Measurements from ENCODE around the gene MUC6.
"Not testable (repeated sequence)": the region's sequence is repeated elsewhere in the genome, so short reads cannot be mapped to it uniquely, and the experiment has no call there.

The MUC6 gene

DNA sequence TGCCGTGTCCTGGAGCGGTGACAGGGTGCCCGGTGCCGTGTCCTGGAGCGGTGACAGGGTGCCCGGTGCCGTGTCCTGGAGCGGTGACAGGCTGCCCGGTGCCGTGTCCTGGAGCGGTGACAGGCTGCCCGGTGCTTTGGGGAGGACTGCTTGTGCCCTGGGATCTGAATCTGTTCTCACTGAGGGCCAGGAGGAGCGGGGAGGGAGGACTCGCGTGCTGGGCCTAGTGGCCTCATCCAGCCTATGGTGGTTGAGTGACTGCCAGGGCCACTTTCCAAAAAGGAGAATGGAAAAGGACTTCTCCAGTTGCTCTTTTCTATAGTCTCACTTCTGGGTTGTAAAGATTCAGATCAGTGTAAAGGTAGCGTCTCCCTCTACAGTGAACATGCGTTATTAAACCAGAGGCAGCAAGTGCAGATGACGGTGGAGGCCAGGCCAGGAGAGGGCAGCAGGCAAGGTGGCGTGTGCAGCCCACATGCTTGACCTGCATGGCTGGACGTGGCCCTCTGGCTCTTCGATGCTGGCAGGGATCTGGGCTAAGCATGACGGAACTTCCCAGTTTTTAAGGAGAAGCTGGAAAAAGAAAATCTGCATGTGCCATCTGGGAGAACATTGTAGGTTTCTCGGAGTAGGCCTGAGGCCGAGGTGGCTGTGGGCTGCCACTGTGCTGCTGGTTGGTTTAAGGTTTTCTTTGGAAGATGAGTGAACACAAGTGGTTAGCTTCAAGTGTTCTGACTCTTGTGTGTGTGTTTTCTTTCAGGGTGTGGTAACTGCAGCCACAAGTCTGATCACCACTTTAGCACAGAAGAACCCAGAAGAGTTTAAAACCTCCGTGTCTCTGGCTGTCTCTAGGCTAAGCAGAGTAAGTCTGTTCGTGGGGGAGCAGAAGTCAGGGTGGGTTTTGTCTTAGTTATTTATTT lies 55.8 kb downstream of the MUC6 start:
- no peak overlapping the region for H3K4me3 ChIP-seq (ENCODE audit: low read depth, low read length)
- no peak for DNase-seq (ENCODE audit: low read depth)
- in situ Hi-C loops (cut with HindIII; ENCODE audit: low sequenced_read_pairs), result no loop called here
- TF ChIP-seq, protein P1, sequence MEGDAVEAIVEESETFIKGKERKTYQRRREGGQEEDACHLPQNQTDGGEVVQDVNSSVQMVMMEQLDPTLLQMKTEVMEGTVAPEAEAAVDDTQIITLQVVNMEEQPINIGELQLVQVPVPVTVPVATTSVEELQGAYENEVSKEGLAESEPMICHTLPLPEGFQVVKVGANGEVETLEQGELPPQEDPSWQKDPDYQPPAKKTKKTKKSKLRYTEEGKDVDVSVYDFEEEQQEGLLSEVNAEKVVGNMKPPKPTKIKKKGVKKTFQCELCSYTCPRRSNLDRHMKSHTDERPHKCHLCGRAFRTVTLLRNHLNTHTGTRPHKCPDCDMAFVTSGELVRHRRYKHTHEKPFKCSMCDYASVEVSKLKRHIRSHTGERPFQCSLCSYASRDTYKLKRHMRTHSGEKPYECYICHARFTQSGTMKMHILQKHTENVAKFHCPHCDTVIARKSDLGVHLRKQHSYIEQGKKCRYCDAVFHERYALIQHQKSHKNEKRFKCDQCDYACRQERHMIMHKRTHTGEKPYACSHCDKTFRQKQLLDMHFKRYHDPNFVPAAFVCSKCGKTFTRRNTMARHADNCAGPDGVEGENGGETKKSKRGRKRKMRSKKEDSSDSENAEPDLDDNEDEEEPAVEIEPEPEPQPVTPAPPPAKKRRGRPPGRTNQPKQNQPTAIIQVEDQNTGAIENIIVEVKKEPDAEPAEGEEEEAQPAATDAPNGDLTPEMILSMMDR (IDR thresholded peaks at IDR 0.05; ENCODE audit: low read depth, low read length, missing control alignments), result no peak

DNA sequence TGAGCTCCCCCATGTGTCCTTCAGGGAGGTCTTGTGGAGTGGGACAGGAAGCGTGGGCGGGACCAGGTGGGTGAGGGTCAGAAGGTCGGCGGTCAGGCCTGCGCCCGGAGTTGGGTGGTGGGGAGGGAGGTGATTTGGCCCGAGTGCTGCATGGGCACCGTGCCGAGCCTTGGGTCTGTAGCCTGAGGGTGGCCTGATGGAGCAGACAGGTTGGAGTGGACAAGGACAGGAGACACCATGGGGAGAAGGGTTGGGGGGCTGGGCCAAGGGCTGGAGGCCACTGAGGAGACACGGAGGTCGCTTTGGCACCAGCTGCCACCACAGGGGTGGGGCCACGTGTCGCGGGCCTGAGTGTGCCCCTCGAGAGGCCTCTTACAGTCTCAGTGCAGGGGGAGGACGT lies 57.7 kb downstream of the MUC6 start:
- H3K4me3 ChIP-seq (ENCODE audit: low read depth, low read length), result no peak overlapping the region
- in situ Hi-C loops (cut with HindIII; ENCODE audit: low sequenced_read_pairs), result no loop called here
- no peak for DNase-seq (ENCODE audit: low read depth)
- TF ChIP-seq, protein P1 (IDR thresholded peaks at IDR 0.05; ENCODE audit: low read depth, low read length, missing control alignments), result no peak

DNA sequence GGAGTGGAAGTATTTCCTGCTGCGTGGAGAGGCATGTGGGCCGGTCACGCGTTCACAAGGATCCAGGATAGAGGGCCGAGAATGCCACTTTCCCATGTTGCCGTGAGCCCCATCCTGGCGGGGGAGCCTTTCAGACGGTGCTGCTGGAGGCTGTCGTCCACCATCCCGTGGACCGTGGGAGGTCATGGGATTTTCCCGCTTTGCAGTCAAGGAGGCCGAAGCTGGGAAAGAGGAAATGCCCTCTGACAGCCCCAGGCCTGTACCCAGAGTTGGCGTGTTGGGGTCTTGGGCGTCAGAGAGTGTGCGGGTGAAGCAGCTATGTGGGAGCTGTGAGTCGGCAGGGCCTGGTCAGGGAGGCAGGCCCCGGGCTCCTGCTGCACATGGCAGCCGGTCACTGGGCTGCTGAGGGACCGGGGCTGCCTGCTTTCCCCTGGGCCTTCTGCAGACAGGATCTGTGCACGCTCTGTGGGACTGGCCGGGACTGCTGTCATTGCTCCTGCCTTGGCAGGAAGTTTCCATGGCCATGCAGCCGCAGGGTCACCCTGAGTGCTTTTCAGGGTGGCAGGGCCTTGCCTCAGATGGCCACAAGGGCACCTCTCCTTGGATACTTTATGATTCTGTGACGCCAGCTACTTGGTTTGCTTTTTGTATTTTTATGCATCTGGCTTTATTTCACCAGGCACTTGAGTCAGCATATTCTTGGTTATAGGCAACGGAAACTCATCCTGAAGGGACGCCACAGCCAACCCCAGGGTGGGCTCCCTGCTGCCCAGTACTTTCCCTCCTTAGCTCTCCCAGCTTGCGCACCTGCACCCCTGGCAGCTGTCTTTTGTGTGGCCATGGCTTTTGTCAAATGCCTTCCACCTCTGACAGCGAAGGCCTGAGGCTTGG lies 58.4 kb downstream of the MUC6 start:
- TF ChIP-seq, protein P1 (IDR thresholded peaks at IDR 0.05; ENCODE audit: low read depth, low read length, missing control alignments), result no peak
- H3K4me3 ChIP-seq (ENCODE audit: low read depth, low read length), result no peak overlapping the region
- DNase-seq (ENCODE audit: low read depth), result no peak
- in situ Hi-C loops (cut with HindIII; ENCODE audit: low sequenced_read_pairs), result no loop called here

DNA sequence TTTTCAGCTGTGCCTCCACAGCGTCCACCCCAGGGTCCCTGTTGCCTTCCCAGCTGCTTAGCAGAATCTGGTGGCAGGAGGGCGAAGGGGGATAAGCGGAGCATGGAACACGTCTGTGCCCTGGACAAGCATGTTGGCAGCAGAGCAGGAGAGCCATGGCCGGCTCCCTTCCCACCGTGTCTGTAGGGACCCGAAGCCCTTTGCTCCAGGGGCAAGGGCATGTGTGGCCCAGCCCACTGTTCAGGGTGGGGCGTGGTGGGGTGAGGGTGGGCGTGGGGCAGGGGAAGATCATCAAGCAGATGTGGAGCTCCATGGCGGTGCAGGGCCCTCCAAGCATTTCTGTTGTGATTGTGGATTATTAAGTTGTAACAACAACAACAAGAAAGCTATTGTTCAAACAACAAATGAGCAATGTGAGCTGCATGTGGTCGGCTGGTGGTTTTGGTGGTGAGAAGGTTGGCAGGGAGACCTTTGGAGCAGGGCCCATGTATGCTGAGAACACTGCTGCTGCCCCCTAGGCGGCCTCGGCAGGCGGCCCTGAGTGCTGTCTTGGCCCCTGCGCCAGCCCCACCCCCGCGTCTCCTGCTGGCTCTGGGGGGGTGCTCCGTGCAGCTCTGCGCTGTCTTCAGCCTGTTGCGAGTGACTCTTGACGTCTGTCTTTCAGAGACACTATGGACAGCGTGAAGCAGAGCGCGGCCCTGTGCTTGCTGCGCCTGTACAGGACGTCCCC lies 59.9 kb downstream of the MUC6 start:
- DNase-seq (ENCODE audit: low read depth), result peak; percentile 60
- TF ChIP-seq, protein P1 (IDR thresholded peaks at IDR 0.05; ENCODE audit: low read depth, low read length, missing control alignments), result peak; percentile 37
- in situ Hi-C loops (cut with HindIII; ENCODE audit: low sequenced_read_pairs), result no loop called here
- H3K4me3 ChIP-seq (ENCODE audit: low read depth, low read length), result no peak overlapping the region

DNA sequence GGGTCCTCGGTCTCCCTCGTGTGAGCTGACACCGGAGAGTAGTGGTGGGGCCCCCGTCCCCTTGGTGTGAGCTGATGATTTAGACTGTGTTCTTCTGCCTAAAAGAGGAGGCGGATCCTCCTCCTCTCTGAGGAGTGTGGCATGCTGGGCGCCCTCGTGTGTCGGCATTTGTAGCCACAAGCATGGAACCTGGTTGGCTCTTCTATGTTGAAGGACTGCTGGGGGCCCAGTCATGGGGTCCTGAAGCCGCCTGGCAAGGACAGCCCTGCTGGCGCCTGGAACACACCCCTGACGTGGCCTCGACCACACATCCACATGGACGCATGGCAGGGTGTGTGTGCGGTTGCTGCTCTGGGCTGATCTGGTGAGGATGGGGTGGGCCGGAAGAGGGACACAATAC lies 60.7 kb downstream of the MUC6 start:
- DNase-seq (ENCODE audit: low read depth), result peak; percentile 9
- in situ Hi-C loops (cut with HindIII; ENCODE audit: low sequenced_read_pairs), result no loop called here

DNA sequence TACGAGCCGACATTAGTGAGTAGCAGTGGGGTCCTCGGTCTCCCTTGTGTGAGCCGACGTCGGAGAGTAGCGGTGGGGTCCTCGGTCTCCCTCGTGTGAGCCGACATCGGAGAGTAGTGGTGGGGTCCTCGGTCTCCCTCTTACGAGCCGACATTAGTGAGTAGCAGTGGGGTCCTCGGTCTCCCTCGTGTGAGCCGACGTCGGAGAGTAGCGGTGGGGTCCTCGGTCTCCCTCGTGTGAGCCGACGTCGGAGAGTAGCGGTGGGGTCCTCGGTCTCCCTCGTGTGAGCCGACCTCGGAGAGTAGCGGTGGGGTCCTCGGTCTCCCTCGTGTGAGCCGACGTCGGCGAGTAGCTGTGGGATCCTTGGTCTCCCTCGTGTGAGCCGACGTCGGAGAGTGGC lies 61.1 kb downstream of the MUC6 start:
- H3K4me3 ChIP-seq (ENCODE audit: low read depth, low read length); in situ Hi-C loops (cut with HindIII; ENCODE audit: low sequenced_read_pairs); DNase-seq (ENCODE audit: low read depth): not testable (repeated sequence)

More for the DNA sequence above, 60.7 kb downstream of the MUC6 start:
- TF ChIP-seq, protein P1 (IDR thresholded peaks at IDR 0.05; ENCODE audit: low read depth, low read length, missing control alignments), result peak; percentile 52
- H3K4me3 ChIP-seq (ENCODE audit: low read depth, low read length), result no peak overlapping the region

Measured in astrocyte of the cerebellum (primary cell).